ENCODE results near the gene ZBTB47.

Gene ZBTB47

GRCh38 chr3:42681361-42682038 is 28.0 kb downstream of the ZBTB47 start:
- Histone ChIP-seq H3K4me1 (ENCODE audit: control insufficient read depth in 2 of 2, insufficient read depth in 1 of 2, low read depth in 1 of 2, low read length in 2 of 2) (peaks cover 0 to 2% of the 10 kb centered on the region in 2 donors), H2BK15ac (ENCODE audit: low read length) (no peak overlapping the region), H3K9ac (ENCODE audit: low read depth, low read length, poor library complexity) (no peak overlapping the region), H3K27me3 (ENCODE audit: control insufficient read depth in 3 of 3, insufficient read depth in 3 of 3, low read depth in 1 of 3, low read length in 3 of 3) (peaks cover 0 to 2% (median 0%) of the 10 kb centered on the region in 3 experiments), H3K14ac (ENCODE audit: low read length) (no peak overlapping the region), H4K91ac (ENCODE audit: low read depth, low read length, poor library complexity) (no peak overlapping the region), H3K4me3 (ENCODE audit: low read length in 2 of 2) (no peak overlapping the region), H3K36me3 (replicated peaks in 1 of 2; ENCODE audit: control insufficient read depth in 2 of 2, insufficient read depth in 2 of 2, low read length in 2 of 2) (no peaks in the 10 kb centered on the region), H2BK120ac (ENCODE audit: low read depth, low read length) (no peak overlapping the region), H3K4me2 (ENCODE audit: insufficient read depth, low read length, poor library complexity, severe bottlenecking) (no peak overlapping the region), H3K4ac (ENCODE audit: low read length) (no peak overlapping the region), H4K8ac (ENCODE audit: low read depth, low read length) (no peak overlapping the region), H2AFZ (ENCODE audit: low read length) (no peak overlapping the region), H3K9me3 (replicated peaks in 1 of 2; ENCODE audit: control insufficient read depth in 2 of 2, insufficient read depth in 1 of 2, low read depth in 1 of 2, low read length in 2 of 2) (no peaks in the 10 kb centered on the region), H3K23ac (ENCODE audit: low read depth, low read length, poor library complexity) (no peak overlapping the region), H2AK5ac (ENCODE audit: low read depth, low read length) (no peak overlapping the region), H3K79me1 (ENCODE audit: low read depth, low read length) (no peaks in the 10 kb centered on the region), H3K27ac (replicated peaks; ENCODE audit: low read length) (no peak overlapping the region), H2BK5ac (ENCODE audit: low read length) (no peak overlapping the region), H3K18ac (ENCODE audit: low read length) (no peak overlapping the region), H2BK12ac (ENCODE audit: low read length) (no peak overlapping the region)
- DNase-seq (ENCODE audit: low spot score): no peak
- no CpG with 5 or more reads among the region's 10 CpGs for WGBS, 2 donors (ENCODE audit: extremely low coverage in 2 of 2, insufficient read length in 2 of 2, insufficient replicate concordance in 1 of 2)

GRCh38 chr3:42682301-42683070 is 29.0 kb downstream of the ZBTB47 start:
- no peak overlapping the region for H4K91ac ChIP-seq (ENCODE audit: low read depth, low read length, poor library complexity)

GRCh38 chr3:42683875-42684598 is 30.5 kb downstream of the ZBTB47 start:
- H3K4me1 ChIP-seq (ENCODE audit: control insufficient read depth in 2 of 2, insufficient read depth in 1 of 2, low read depth in 1 of 2, low read length in 2 of 2): peaks cover 0 to 2% of the 10 kb centered on the region in 2 donors
- no peak overlapping the region for H2BK12ac ChIP-seq (ENCODE audit: low read length)
- H3K36me3 ChIP-seq (replicated peaks in 1 of 2; ENCODE audit: control insufficient read depth in 2 of 2, insufficient read depth in 2 of 2, low read length in 2 of 2): no peaks in the 10 kb centered on the region
- H3K18ac ChIP-seq (ENCODE audit: low read length): no peak overlapping the region
- H3K4ac ChIP-seq (ENCODE audit: low read length): no peak overlapping the region
- no peak overlapping the region for H3K23ac ChIP-seq (ENCODE audit: low read depth, low read length, poor library complexity)
- H4K8ac ChIP-seq (ENCODE audit: low read depth, low read length): no peak overlapping the region
- no peak overlapping the region for H3K9ac ChIP-seq (ENCODE audit: low read depth, low read length, poor library complexity)
- H3K27ac ChIP-seq (replicated peaks; ENCODE audit: low read length): no peak overlapping the region
- H3K14ac ChIP-seq (ENCODE audit: low read length): no peak overlapping the region
- H3K9me3 ChIP-seq (replicated peaks in 1 of 2; ENCODE audit: control insufficient read depth in 2 of 2, insufficient read depth in 1 of 2, low read depth in 1 of 2, low read length in 2 of 2): no peaks in the 10 kb centered on the region
- H3K4me3 ChIP-seq (ENCODE audit: low read length in 2 of 2): no peak overlapping the region
- no CpG with 5 or more reads among the region's 10 CpGs for WGBS, 2 donors (ENCODE audit: extremely low coverage in 2 of 2, insufficient read length in 2 of 2, insufficient replicate concordance in 1 of 2)
- no peak overlapping the region for H2AFZ ChIP-seq (ENCODE audit: low read length)
- H2BK5ac ChIP-seq (ENCODE audit: low read length): no peak overlapping the region
- H3K27me3 ChIP-seq (ENCODE audit: control insufficient read depth in 3 of 3, insufficient read depth in 3 of 3, low read depth in 1 of 3, low read length in 3 of 3): no peaks in the 10 kb centered on the region
- no peak overlapping the region for H3K4me2 ChIP-seq (ENCODE audit: insufficient read depth, low read length, poor library complexity, severe bottlenecking)
- H2AK5ac ChIP-seq (ENCODE audit: low read depth, low read length): no peak overlapping the region
- no peak for DNase-seq (ENCODE audit: low spot score)
- H3K79me1 ChIP-seq (ENCODE audit: low read depth, low read length): no peaks in the 10 kb centered on the region
- H4K91ac ChIP-seq (ENCODE audit: low read depth, low read length, poor library complexity): no peak overlapping the region
- no peak overlapping the region for H2BK15ac ChIP-seq (ENCODE audit: low read length)
- no peak overlapping the region for H2BK120ac ChIP-seq (ENCODE audit: low read depth, low read length)

More at GRCh38 chr3:42682301-42683070, 29.0 kb downstream of the ZBTB47 start:
- WGBS, 2 donors (ENCODE audit: extremely low coverage in 2 of 2, insufficient read length in 2 of 2, insufficient replicate concordance in 1 of 2): no CpG with 5 or more reads among the region's 12 CpGs
- DNase-seq (ENCODE audit: low spot score): no peak
- H2AK5ac ChIP-seq (ENCODE audit: low read depth, low read length): no peak overlapping the region
- no peak overlapping the region for H3K14ac ChIP-seq (ENCODE audit: low read length)
- no peak overlapping the region for H2BK5ac ChIP-seq (ENCODE audit: low read length)
- no peaks in the 10 kb centered on the region for H3K79me1 ChIP-seq (ENCODE audit: low read depth, low read length)
- H3K36me3 ChIP-seq (replicated peaks in 1 of 2; ENCODE audit: control insufficient read depth in 2 of 2, insufficient read depth in 2 of 2, low read length in 2 of 2): no peaks in the 10 kb centered on the region
- no peak overlapping the region for H3K27ac ChIP-seq (replicated peaks; ENCODE audit: low read length)
- H2AFZ ChIP-seq (ENCODE audit: low read length): no peak overlapping the region
- no peak overlapping the region for H2BK120ac ChIP-seq (ENCODE audit: low read depth, low read length)
- H3K23ac ChIP-seq (ENCODE audit: low read depth, low read length, poor library complexity): no peak overlapping the region
- no peak overlapping the region for H3K4ac ChIP-seq (ENCODE audit: low read length)
- H2BK12ac ChIP-seq (ENCODE audit: low read length): no peak overlapping the region
- peaks cover 0 to 2% of the 10 kb centered on the region in 2 donors for H3K4me1 ChIP-seq (ENCODE audit: control insufficient read depth in 2 of 2, insufficient read depth in 1 of 2, low read depth in 1 of 2, low read length in 2 of 2)
- H3K9ac ChIP-seq (ENCODE audit: low read depth, low read length, poor library complexity): no peak overlapping the region
- no peak overlapping the region for H2BK15ac ChIP-seq (ENCODE audit: low read length)
- no peak overlapping the region for H3K4me2 ChIP-seq (ENCODE audit: insufficient read depth, low read length, poor library complexity, severe bottlenecking)
- H4K8ac ChIP-seq (ENCODE audit: low read depth, low read length): no peak overlapping the region
- no peak overlapping the region for H3K18ac ChIP-seq (ENCODE audit: low read length)
- H3K9me3 ChIP-seq (replicated peaks in 1 of 2; ENCODE audit: control insufficient read depth in 2 of 2, insufficient read depth in 1 of 2, low read depth in 1 of 2, low read length in 2 of 2): no peaks in the 10 kb centered on the region
- no peak overlapping the region for H3K4me3 ChIP-seq (ENCODE audit: low read length in 2 of 2)
- H3K27me3 ChIP-seq (ENCODE audit: control insufficient read depth in 3 of 3, insufficient read depth in 3 of 3, low read depth in 1 of 3, low read length in 3 of 3): peaks cover 0 to 2% (median 0%) of the 10 kb centered on the region in 3 experiments

All from neuronal stem cell (in vitro differentiated cells).